Psoas muscle (tissue), 8 donors: Measurements from ENCODE around the gene C19orf18. TPM values are rescaled to one million over a fixed set of nuclear protein-coding genes. Genes with fewer than 3 reads are reported as not detected.
A peak's percentile ranks its signal among the peaks of the same experiment; 100 is the strongest.

ENCODE experiments used
- ATAC-seq, 4 donors: fragments of 200-7000 bp; cut with Tn5 transposase; one replicate each; pipeline ENCODE4 v1.9.1; 2020; ENCODE audit warnings: moderate library complexity in 3 of 4, mild to moderate bottlenecking in 2 of 4
- DNase-seq, 2 donors: peaks; one replicate each; pipeline ENCODE4 v3.0.0-alpha.2; 2020
- H3K27ac ChIP-seq: fragments of 200-600 bp; one replicate; pipeline ENCODE4 v1.8.0; 2022
- H3K27me3 ChIP-seq, 3 donors: fragments of 200-600 bp in 1 of 3; one replicate each; pipeline versions ENCODE4 v1.6.1 to v1.8.0; 2013 to 2022; ENCODE audit warnings: low read length in 2 of 3, mild to moderate bottlenecking in 2 of 3, moderate library complexity in 1 of 3; ENCODE audit not compliant: insufficient read depth in 3 of 3
- H3K36me3 ChIP-seq, 2 donors: fragments of 200-600 bp in 1 of 2; one replicate each; pipeline versions ENCODE4 v1.6.1 to v1.8.0; 2013 to 2022; ENCODE audit warnings: low read depth in 1 of 2, mild to moderate bottlenecking in 1 of 2, moderate library complexity in 1 of 2; ENCODE audit not compliant: insufficient read depth in 1 of 2
- H3K4me1 ChIP-seq: fragments of 200-600 bp; one replicate; pipeline ENCODE4 v1.8.0; 2022
- H3K4me3 ChIP-seq: fragments of 200-600 bp; one replicate; pipeline ENCODE4 v1.8.0; 2022; ENCODE audit warnings: mild to moderate bottlenecking
- H3K9me3 ChIP-seq: fragments of 200-600 bp; one replicate; pipeline ENCODE4 v1.8.0; 2022
- CTCF ChIP-seq: fragments of 200-600 bp; IDR thresholded peaks from one replicate; pipeline ENCODE4 v1.8.0; 2022; ENCODE audit warnings: antibody characterized with exemption
- WGBS, 3 donors: extraction: QIAGEN DNeasy Blood & Tissue Kit; methylation state at CpG; one replicate each; pipeline versions ENCODE4 v1.1.6 to v1.1.7; 2013; 5-methylcytosine and 5-hydroxymethylcytosine counted together
- intact Hi-C, 2 donors: fragments of 100-400 bp; cut with DNase I; formaldehyde crosslinking; loops; one replicate each; pipeline versions ENCODE4 v1.11.0 to v1.14.2; 2022
- polyA plus RNA-seq, 3 donors: library from polyadenylated mRNA; stranded (reverse); fragments of 200-250 nt; gene quantifications; one replicate each; pipeline ENCODE4 v1.2.3, GENCODE V29; 2013
- total RNA-seq, 4 donors: library from RNA; stranded (reverse); fragmentation: NEBNext Ultra II Directional in 2 of 4; extraction: Animal tissue kit (Norgen Biotek cat#: 25700) in 2 of 4; gene quantifications; one replicate each; pipeline versions ENCODE4 v1.2.1 to v1.2.4, GENCODE V29; 2021 to 2023
- donor health status: healthy with polysubstance abuse.
- donor health status: DM: no; HTN: no; CAD: no; lungs with moderate emphysema.
- donor health status: Bipolar disorder and iron deficiency.
- donor health status: healthy.
- donor health status: DM: yes; HTN: yes; CAD: no.
- donor health status: DM: no; HTN: no; CAD: no.
- donor health status: DM: no; HTN: no; CAD: no.
- donor health status: DM: yes; HTN: yes; CAD: no.

Gene C19orf18
- total and polyA plus RNA-seq, 7 donors = 0.26 to 1.4 (median 0.55) TPM

- intact Hi-C loops = no loop called here
- WGBS, 3 donors = 0 to 1% (median 0%) methylated on average over 17 to 18 of the region's 18 CpGs
- H3K36me3 ChIP-seq = peaks cover 16 to 23% of the 10 kb centered on the region in 2 donors
- H3K27me3 ChIP-seq = no peaks in the 10 kb centered on the region
- no peak for DNase-seq
- H3K9me3 ChIP-seq = peaks cover 63% of the 10 kb centered on the region
- H3K4me3 ChIP-seq = peak overlapping the region; percentile 97
- peak overlapping the region; percentile 87 for H3K27ac ChIP-seq
- peak in 2 of 4 donors; percentile 3 to 7 for ATAC-seq
- H3K4me1 ChIP-seq = peaks cover 5% of the 10 kb centered on the region
- TF ChIP-seq CTCF = no peak
Measured at GRCh38 chr19:57947088-57947418, 27.3 kb downstream of the C19orf18 start.

DNA sequence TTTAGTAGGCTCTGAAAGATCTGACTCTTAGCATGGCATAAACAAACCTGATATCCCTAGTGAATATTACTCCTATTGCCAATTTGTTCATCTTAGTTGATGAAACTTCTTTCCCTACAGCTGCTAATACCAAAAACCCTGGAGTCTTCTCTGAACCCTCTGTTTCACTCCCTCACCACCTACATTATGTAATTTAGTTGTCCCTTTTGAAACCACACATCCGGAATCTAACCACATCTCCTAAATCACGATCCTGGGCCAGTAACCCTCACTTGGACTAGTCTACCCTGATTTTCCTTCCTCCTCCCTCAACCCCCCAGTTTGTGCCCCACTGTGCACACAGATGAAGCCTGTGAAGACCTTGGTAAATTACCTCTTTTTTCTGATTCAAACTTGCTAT lies 28.0 kb downstream of the C19orf18 start:
- peaks cover 63% of the 10 kb centered on the region for H3K9me3 ChIP-seq
- 59 to 67% (median 64%) methylated on average over 2 of the region's 2 CpGs for WGBS, 3 donors
- no peaks in the 10 kb centered on the region for H3K27me3 ChIP-seq
- peaks cover 23 to 31% of the 10 kb centered on the region in 2 donors for H3K36me3 ChIP-seq
- H3K4me1 ChIP-seq = peaks cover 5% of the 10 kb centered on the region
- no peak for ATAC-seq
- no peak for TF ChIP-seq CTCF
- no peak overlapping the region for H3K27ac ChIP-seq
- DNase-seq = no peak
- H3K4me3 ChIP-seq = peak overlapping the region; percentile 97
- intact Hi-C loops = no loop called here

GRCh38 chr19:57941593-57941992 lies 32.7 kb downstream of the C19orf18 start:
- intact Hi-C loops = no loop called here
- WGBS, 3 donors = 94 to 98% (median 94%) methylated on average over 3 of the region's 3 CpGs
- no peak for TF ChIP-seq CTCF
- ATAC-seq = no peak
- Histone ChIP-seq H3K27ac (no peak overlapping the region), H3K27me3 (no peaks in the 10 kb centered on the region), H3K4me3 (no peak overlapping the region), H3K9me3 (peaks cover 90% of the 10 kb centered on the region), H3K4me1 (peaks cover 3% of the 10 kb centered on the region), H3K36me3 (peaks cover 27 to 42% of the 10 kb centered on the region in 2 donors)
- no peak for DNase-seq

DNA sequence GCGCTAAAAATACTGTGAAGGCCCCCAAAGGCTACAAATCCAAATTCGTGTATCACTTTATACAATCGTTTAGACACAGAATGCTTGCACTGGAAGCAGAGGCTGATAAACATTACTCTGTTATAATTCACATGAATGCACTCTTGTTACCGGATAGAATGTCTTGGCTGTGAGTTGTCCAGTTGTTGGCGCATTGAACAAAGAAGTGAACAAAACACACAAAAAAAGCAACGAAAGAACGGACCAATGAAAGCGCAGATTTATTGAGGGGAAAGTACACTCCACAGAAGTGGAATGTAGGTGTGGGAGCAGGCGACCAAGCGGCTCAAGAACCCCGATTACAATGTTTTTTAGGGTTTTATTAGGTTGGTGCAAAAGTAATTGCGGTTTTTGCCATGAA lies 38.6 kb downstream of the C19orf18 start:
- H3K27me3 ChIP-seq = no peaks in the 10 kb centered on the region
- intact Hi-C loops = no loop called here
- no peak for DNase-seq
- H3K4me3 ChIP-seq = peak overlapping the region; percentile 81
- H3K4me1 ChIP-seq = no peaks in the 10 kb centered on the region
- WGBS, 3 donors = 87 to 90% (median 89%) methylated on average over 12 of the region's 12 CpGs
- no peak for ATAC-seq
- H3K36me3 ChIP-seq = peaks cover 7 to 17% of the 10 kb centered on the region in 2 donors
- H3K27ac ChIP-seq = no peak overlapping the region
- peaks cover 79% of the 10 kb centered on the region for H3K9me3 ChIP-seq
- no peak for TF ChIP-seq CTCF
